DOHH2 (cell line): Measurements from ENCODE around the gene CSMD2.

Experiments
- H3F3A ChIP-seq: fragments of 200-600 bp; sonication (generic), shearing (Covaris generic); 2 replicates; pipeline ENCODE4 v1.6.0; 2016; ENCODE audit warnings: antibody characterized with exemption, mild to moderate bottlenecking; ENCODE audit not compliant: control insufficient read depth, insufficient read depth
- H3K27ac ChIP-seq: fragments of 200-600 bp; sonication (generic); 2 replicates; pipeline ENCODE4 v1.5.1; 2014; ENCODE audit warnings: low read depth, mild to moderate bottlenecking, low read length, moderate library complexity
- H3K27me3 ChIP-seq: fragments of 200-600 bp; sonication (generic); 2 replicates; pipeline ENCODE4 v1.6.1; 2014; ENCODE audit warnings: mild to moderate bottlenecking, low read length, mixed read lengths; ENCODE audit not compliant: control insufficient read depth
- H3K36me3 ChIP-seq: fragments of 200-600 bp; sonication (generic); 2 replicates; pipeline ENCODE4 v1.6.1; 2014; ENCODE audit warnings: mild to moderate bottlenecking, low read length, moderate library complexity, mixed read lengths; ENCODE audit not compliant: control insufficient read depth
- H3K4me1 ChIP-seq: fragments of 200-600 bp; sonication (generic); 2 replicates; pipeline ENCODE4 v1.6.1; 2014; ENCODE audit warnings: mild to moderate bottlenecking, low read length, mixed read lengths; ENCODE audit not compliant: control insufficient read depth
- H3K4me2 ChIP-seq: fragments of 200-600 bp; sonication (generic); 2 replicates; pipeline ENCODE4 v1.6.0; 2014; ENCODE audit warnings: mild to moderate bottlenecking, low read length, moderate library complexity
- H3K4me3 ChIP-seq: fragments of 200-600 bp; sonication (generic); 2 replicates; pipeline ENCODE4 v1.5.1; 2014; ENCODE audit warnings: mild to moderate bottlenecking, low read length, mixed read lengths
- H3K79me2 ChIP-seq: fragments of 200-600 bp; sonication (generic); 2 replicates; pipeline ENCODE4 v1.6.1; 2014; ENCODE audit warnings: mild to moderate bottlenecking, low read length, mixed read lengths; ENCODE audit not compliant: control insufficient read depth
- H3K9me2 ChIP-seq: fragments of 200-600 bp; sonication (generic); replicated peaks from 2 replicates; pipeline ENCODE4 v1.6.1; 2014; ENCODE audit warnings: mild to moderate bottlenecking, low read length, mixed read lengths; ENCODE audit not compliant: control insufficient read depth
- H3K9me3 ChIP-seq: fragments of 200-600 bp; sonication (generic); 2 replicates; pipeline ENCODE4 v1.6.1; 2014; ENCODE audit warnings: antibody characterized with exemption, low read length, mixed read lengths; ENCODE audit not compliant: control insufficient read depth, insufficient read depth
- H4K20me1 ChIP-seq: fragments of 200-600 bp; sonication (generic); 2 replicates; pipeline ENCODE4 v1.6.0; 2014; ENCODE audit warnings: low read depth, mild to moderate bottlenecking, antibody characterized with exemption, low read length, moderate library complexity; ENCODE audit not compliant: control insufficient read depth, insufficient read depth
- CTCF ChIP-seq: fragments of 200-600 bp; sonication (generic); IDR thresholded peaks from one replicate; pipeline ENCODE4 v1.5.1; 2014; ENCODE audit warnings: antibody characterized with exemption, mild to moderate bottlenecking, low read depth, low read length; ENCODE audit not compliant: poor library complexity, severe bottlenecking
- EZH2phosphoT487 ChIP-seq: fragments of 200-600 bp; sonication (generic); IDR thresholded peaks from 2 replicates; pipeline ENCODE4 v1.6.1; 2017; ENCODE audit warnings: borderline replicate concordance, mild to moderate bottlenecking, antibody characterized with exemption, low read length, moderate library complexity, mixed read lengths

CSMD2 gene

GRCh38 chr1:33973799-33974545 is 191.1 kb downstream of the CSMD2 start:
- no peak for TF ChIP-seq CTCF
- no peak for TF ChIP-seq EZH2phosphoT487
- H3K4me2 ChIP-seq, result no peak overlapping the region
- H3K27ac ChIP-seq, result no peak overlapping the region
- no peaks in the 10 kb centered on the region for H3K9me2 ChIP-seq
- no peak overlapping the region for H3K4me3 ChIP-seq
- H3F3A ChIP-seq, result no peaks in the 10 kb centered on the region
- no peaks in the 10 kb centered on the region for H3K79me2 ChIP-seq
- H3K36me3 ChIP-seq, result no peaks in the 10 kb centered on the region
- H4K20me1 ChIP-seq, result no peaks in the 10 kb centered on the region
- no peaks in the 10 kb centered on the region for H3K9me3 ChIP-seq
- no peaks in the 10 kb centered on the region for H3K27me3 ChIP-seq
- H3K4me1 ChIP-seq, result no peaks in the 10 kb centered on the region

- no peaks in the 10 kb centered on the region for H3K36me3 ChIP-seq
- no peak for TF ChIP-seq EZH2phosphoT487
- no peak for TF ChIP-seq CTCF
- H4K20me1 ChIP-seq, result no peaks in the 10 kb centered on the region
- H3K9me2 ChIP-seq, result no peaks in the 10 kb centered on the region
- H3K79me2 ChIP-seq, result no peaks in the 10 kb centered on the region
- H3K4me3 ChIP-seq, result no peak overlapping the region
- H3K27me3 ChIP-seq, result no peaks in the 10 kb centered on the region
- H3K27ac ChIP-seq, result no peak overlapping the region
- H3K4me2 ChIP-seq, result no peak overlapping the region
- H3K4me1 ChIP-seq, result no peaks in the 10 kb centered on the region
- no peaks in the 10 kb centered on the region for H3K9me3 ChIP-seq
- H3F3A ChIP-seq, result no peaks in the 10 kb centered on the region
These were observed 192.2 kb downstream of the CSMD2 start for GRCh38 chr1:33972676-33973395.

GRCh38 chr1:33971913-33972312 is 193.1 kb downstream of the CSMD2 start:
- Histone ChIP-seq H3K4me3 (no peak overlapping the region), H3K9me2 (no peaks in the 10 kb centered on the region), H3K27ac (no peak overlapping the region), H4K20me1 (no peaks in the 10 kb centered on the region), H3F3A (no peaks in the 10 kb centered on the region), H3K36me3 (no peaks in the 10 kb centered on the region), H3K27me3 (no peaks in the 10 kb centered on the region), H3K79me2 (no peaks in the 10 kb centered on the region), H3K4me2 (no peak overlapping the region), H3K4me1 (no peaks in the 10 kb centered on the region), H3K9me3 (no peaks in the 10 kb centered on the region)
- TF ChIP-seq CTCF (no peak), EZH2phosphoT487 (no peak)
